Forelimb muscle (tissue), 1 donor: ENCODE results near the gene ASB3. TPM values are rescaled to one million over a fixed set of nuclear protein-coding genes. Genes with fewer than 3 reads are reported as not detected.
A peak's percentile ranks its signal among the peaks of the same experiment; 100 is the strongest.
"Not testable (repeated sequence)": the region's sequence is repeated elsewhere in the genome, so short reads cannot be mapped to it uniquely, and the experiment has no call there.

ENCODE experiments used
- DNase-seq: peaks from one replicate; pipeline ENCODE4 v3.0.0-alpha.2; 2013; ENCODE audit warnings: low read depth
- polyA plus RNA-seq: library from polyadenylated mRNA; unstranded; fragments of 120-200 nt; gene quantifications from one replicate; pipeline ENCODE4 v1.2.1, GENCODE V29; 2013; ENCODE audit not compliant: insufficient read length

The ASB3 gene
- polyA plus RNA-seq, 1 donor: 14.6 TPM

- peak; percentile 14 for DNase-seq
These were observed 46.6 kb downstream of the ASB3 start for GRCh38 chr2:53740170-53740569.

DNA sequence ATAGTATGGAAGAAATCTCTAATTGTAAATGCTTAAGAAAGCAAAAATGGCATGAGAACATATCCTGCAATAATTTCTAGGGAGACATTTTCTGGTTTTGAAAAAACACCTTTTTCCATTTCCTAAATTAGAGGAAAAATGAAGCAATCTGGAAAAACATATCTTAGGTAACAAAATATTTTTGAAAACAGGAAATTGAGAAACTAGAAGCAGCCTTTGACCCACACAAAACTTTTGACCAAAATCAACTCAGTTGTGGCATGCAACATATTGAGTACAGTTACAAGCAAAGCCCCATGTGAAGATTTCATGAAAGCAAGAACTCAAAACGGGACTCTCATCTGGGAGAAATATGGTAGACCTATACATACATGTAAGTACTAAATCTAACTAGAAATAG is 47.7 kb downstream of the ASB3 start:
- DNase-seq: no peak

DNA sequence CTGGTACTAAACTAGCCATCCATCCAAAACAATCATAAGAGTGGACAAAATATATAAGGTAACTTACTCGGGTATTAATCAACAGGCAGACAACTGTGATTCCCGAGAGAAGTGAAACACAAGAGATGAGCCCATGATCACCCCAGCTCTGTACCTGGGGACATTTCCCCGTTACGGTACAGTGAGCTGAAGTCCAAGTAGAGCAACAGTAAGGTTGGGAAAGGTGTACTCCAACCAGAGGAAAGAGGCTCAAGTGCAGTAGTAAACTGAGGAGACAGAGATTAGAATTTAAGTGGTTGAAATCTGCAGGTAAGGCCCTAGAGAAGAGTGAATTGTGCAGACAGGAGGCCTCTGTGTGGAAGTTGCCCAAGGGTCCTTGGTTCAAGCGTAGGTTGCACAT is 49.7 kb downstream of the ASB3 start:
- no peak for DNase-seq

- no peak for DNase-seq
These were observed 57.5 kb downstream of the ASB3 start for GRCh38 chr2:53729143-53729762.

DNA sequence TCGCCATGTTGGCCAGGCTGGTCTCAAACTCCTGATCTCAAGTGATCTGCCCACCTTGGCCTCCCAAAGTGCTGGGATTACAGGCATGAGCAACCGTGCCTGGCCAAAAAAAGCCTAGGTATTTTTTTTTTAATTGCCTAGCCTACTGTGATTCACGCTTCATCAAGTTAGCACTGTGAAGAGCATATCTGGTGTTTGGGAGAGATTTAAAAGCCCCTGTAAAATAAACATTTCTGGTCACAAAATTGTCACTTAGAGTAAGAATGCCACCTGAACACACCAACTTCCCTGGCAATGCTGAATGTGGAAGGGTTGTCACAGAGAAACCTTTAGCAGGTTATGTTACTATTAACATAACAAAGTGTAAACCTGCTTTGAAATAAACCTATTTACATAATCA is 58.8 kb downstream of the ASB3 start:
- DNase-seq: no peak

- DNase-seq: no peak
These were observed 61.1 kb downstream of the ASB3 start for GRCh38 chr2:53725662-53726061.

- DNase-seq: no peak
These were observed 62.2 kb downstream of the ASB3 start for GRCh38 chr2:53724536-53724935.

DNA sequence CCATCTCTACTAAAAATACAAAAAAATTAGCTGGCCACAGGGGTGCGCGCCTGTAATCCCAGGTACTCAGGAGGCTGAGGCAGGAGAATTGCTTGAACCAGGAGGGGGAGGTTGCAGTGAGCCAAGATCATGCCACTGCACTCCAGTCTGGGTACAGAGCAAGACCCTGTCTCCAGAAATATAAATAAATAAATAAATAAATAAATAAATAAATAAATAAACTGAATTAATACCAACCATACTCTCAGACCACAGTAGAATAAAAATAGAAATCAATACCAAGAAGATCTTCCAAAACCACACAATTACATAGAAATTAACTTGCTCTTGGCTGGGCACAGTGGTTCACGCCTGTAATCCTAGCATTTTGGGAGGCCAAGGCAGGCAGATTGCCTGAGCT is 65.8 kb downstream of the ASB3 start:
- DNase-seq: not testable (repeated sequence)

GRCh38 chr2:53715568-53715967 is 71.2 kb downstream of the ASB3 start:
- DNase-seq: no peak

- no peak for DNase-seq
These were observed 75.4 kb downstream of the ASB3 start for GRCh38 chr2:53711271-53711780.

- no peak for DNase-seq
These were observed 77.8 kb downstream of the ASB3 start for GRCh38 chr2:53708988-53709387.

DNA sequence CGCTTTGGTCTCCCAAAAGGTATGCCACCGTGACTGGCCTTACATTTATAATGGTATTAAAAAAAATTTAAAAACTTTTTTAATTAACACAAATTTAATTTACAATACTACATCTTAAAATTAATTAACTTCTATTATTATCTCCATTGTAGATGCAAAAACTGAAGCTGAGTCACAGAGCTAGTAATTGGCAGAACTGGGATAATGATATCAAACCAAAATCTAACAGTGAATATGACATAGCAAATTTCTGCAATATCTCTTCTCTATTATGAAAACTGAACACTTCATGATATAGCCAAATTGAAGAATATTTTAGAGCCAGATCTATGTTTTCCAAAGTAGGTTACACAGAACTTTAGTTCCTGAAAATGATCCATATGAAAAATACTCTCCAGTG is 85.5 kb downstream of the ASB3 start:
- no peak for DNase-seq

- no peak for DNase-seq
These were observed 89.1 kb downstream of the ASB3 start for GRCh38 chr2:53697686-53698085.

GRCh38 chr2:53697092-53697491 is 89.7 kb downstream of the ASB3 start:
- DNase-seq: no peak

- DNase-seq: no peak
These were observed 91.2 kb downstream of the ASB3 start for GRCh38 chr2:53695575-53695974.

DNA sequence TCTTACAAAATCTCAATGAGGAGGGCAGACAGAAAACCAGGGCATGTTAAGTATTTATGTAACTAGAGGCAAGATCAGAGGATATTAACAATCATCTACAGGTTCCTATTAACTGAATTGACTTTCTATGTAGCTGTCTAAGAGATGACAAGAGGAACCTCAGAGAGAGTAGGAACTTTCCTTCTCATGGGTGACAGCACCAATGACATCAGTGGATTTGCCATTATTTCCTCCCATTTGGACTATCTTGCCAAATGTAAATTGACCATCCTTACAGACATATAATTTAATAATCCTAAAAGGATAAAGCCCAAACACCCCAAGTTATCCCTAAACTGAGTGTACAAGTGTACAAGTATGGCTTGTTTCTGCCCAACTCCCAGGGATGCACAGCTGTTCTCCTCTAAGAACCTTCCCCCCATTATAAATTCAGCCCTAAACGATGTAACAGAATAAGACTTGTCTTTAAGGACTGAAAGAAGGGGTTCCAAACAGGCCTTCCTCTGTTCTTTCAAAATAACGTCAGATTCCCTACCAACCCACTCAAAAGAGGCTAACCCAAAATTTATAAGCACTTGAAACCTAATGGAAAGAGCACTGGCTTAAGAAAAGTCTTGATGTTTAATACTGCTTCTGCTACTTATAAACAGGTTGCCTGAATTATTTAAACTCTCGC is 92.5 kb downstream of the ASB3 start:
- no peak for DNase-seq

DNA sequence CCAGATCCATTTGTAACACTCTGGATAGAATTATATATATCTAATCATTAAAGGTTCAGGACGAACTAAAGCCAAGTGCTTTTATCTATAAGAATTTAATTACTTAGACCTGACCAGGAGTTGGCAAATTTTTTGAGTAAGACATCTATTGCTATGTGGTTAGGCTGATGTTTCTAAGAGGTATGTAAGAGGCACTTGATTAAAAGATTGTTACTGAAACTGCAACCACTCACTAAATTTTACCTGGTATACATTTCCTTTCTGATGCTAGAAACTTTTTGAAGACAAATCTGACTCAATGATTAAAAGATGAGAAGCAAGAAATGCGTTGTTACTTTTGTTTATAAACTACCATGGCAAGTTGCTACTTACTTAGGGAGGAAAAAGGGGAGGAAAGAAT is 95.9 kb downstream of the ASB3 start:
- no peak for DNase-seq

DNA sequence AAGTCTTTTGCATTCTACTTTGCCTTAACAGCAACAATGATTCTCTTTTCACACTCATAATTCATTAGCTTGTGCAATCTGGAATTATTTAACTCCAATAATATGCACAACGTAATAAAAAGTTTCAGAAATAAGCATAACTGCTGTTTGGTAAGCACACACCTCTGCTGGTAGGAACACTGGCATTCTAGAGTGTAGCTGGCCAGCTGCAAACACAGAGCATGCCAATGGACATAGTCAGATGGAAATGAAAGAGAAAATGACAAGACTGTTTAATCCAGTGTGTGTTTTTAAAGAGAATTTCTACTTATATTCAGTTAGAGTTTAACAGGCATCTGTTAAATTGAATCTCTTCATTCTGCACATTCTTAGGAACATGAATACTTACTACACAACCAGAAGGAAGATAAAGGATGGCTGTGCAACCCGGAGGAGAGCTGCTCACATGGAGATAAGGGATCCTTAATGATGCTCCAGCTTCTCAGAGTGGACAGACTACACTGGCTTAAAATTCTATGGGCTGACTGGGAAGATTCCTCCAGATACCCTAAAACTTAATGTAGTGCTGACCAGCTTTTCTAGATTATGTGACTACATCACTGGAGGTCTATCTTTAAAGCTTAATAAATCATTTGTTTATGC is 113.8 kb downstream of the ASB3 start:
- DNase-seq: no peak

GRCh38 chr2:53670331-53670730 is 116.4 kb downstream of the ASB3 start:
- DNase-seq: no peak

DNA sequence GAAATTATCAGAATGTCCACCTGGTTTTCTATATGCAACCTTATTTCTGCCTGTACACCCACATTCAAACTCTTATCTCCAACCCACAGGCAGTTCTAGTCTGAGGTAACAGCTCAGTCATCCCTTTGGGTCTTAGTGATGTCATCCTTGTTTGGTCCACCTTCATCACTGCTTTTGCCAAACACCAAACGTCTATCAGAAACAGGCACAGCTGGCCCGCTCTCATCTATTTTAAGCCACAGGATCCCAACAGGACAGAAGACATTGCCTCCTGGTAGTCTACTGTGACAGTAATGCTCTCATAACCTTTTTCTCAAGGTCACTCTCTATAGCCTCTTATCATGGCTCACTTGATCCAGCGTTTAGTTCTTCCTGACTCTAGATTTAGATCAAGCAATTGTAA is 118.1 kb downstream of the ASB3 start:
- DNase-seq: no peak

DNA sequence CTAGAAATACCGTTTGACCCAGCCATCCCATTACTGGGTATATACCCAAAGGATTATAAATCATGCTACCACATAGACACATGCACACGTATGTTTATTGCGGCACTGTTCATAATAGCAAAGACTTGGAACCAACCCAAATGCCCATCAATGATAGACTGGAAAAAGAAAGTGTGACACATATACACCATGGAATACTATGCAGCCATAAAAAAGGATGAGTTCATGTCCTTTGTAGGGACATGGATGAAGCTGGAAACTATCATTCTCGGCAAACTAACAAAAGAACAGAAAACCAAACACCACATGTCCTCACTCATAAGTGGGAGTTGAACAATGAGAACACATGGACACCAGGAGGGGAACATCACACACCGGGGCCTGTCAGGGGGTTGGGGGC is 119.6 kb downstream of the ASB3 start:
- DNase-seq: not testable (repeated sequence)

DNA sequence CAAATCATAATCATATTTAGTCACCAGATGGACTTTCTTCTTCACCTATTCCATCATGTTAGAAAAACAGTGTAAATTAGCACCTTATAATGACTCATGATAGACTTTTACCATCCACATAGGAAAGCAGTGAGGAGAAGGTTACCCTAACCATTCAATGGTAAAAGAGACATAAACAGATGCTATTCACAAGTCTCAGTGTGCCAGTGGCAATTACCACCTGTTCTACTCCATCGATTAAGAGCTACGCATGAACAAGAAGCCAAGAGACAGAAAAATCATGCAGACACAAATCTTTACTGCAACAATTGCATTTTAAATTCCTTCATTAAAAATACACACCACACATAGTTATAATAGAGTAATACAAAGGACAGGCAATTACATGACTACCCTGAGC is 125.9 kb downstream of the ASB3 start:
- no peak for DNase-seq

- DNase-seq: not testable (repeated sequence)
These were observed 128.3 kb downstream of the ASB3 start for GRCh38 chr2:53658474-53658873.
